HG03025 (cell line): ENCODE results near the gene HEBP1.

Experiments
- ATAC-seq: cut with Tn5 transposase; IDR thresholded peaks from one replicate; pipeline ENCODE4 v1.9.1; 2021; ENCODE audit warnings: mild to moderate bottlenecking, moderate library complexity; ENCODE audit not compliant: unreplicated experiment, low FRiP score

Gene HEBP1

DNA sequence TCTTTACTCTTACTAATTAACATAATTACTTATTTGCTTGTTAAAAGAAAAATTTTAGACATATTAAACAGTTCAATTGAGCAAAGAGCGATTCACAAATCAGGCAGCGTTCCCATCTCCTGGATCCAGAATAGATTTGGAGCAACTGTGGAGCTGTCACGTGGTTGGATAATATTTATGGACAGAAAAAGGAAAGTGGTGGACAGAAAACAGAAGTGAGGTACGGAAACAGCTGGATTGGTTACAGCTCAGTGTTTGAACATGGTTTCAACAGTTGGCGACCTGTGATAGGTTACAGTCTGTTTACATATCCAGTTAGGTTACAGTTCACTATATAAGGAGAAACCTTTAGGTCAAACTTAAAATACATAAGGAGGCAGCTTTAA lies 24.5 kb upstream of the HEBP1 start:
- no peak for ATAC-seq

GRCh38 chr12:13023811-13024530 lies 23.9 kb upstream of the HEBP1 start:
- no peak for ATAC-seq

DNA sequence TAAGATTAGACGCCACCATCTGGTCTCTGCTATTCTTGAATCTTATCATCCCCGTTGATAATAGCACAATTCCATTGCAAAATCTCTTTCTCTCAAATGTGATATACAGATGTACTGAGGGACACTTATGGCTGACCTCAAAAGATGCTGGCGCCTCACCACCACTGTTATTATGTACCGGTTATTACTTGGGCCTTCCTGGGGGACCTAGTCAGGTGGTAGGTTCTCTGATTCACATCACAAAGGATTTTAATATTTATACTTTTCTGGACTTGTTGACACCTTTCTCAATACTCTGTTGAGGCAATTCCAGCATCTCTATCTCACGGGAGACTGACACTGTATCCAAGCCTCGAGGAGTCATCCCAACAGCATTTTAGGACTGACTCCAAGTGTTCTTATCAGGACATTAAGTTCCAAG lies 22.8 kb upstream of the HEBP1 start:
- ATAC-seq = no peak

DNA sequence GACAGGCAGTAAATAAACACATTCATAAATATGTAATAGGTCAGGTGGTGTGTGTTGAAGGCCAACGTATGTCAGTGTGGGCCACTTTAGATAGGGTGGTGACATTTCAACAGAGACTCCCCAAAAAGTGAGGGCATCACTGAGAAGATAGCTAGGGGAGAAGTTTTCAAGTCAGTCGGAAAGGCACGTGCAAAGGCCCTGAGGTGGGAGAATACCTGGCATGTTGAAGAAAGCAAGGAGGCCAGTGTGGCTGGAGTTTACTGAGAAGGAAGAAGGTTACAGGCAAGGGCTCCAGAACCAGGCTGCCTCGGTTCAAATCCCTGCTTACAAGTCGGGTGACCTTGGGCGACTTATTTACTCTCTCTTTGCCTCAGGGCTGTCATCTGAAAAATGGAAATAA lies 11.0 kb upstream of the HEBP1 start:
- no peak for ATAC-seq

GRCh38 chr12:13008741-13009380 lies 8.8 kb upstream of the HEBP1 start:
- ATAC-seq = no peak

DNA sequence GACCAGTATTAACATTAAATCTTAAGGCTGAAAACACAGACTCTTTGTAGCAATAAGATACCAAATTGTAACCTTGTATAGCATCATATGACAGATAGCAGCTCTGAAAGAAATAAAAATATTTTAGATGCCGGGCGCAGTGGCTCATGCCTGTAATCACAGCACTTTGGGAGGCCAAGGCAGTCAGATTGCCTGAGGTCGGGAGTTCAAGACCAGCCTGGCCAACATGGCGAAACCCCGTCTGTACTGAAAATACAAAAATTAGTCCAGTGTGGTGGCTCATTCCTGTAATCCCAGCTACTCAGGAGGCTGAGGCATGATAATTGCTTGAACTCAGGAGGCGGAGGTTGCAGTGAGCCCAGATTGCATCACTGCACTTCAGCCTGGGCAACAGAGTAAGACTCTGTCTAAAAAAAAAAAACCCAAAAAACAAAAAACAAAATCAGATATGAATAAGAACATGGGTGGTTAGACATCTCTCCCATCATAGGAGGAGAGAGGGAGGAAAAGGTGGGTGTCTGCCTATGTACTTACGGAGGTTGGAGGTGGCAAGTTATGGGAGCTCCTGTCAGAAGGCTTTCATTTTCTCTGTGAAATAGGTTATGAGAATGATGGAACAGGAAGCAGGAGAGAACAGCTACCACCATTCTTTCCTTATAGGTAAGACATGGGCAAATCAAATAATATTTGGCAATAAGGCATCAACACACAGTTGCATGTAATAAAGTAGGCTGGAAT lies 7.6 kb upstream of the HEBP1 start:
- ATAC-seq = no peak

GRCh38 chr12:13005649-13006048 lies 5.6 kb upstream of the HEBP1 start:
- no peak for ATAC-seq

DNA sequence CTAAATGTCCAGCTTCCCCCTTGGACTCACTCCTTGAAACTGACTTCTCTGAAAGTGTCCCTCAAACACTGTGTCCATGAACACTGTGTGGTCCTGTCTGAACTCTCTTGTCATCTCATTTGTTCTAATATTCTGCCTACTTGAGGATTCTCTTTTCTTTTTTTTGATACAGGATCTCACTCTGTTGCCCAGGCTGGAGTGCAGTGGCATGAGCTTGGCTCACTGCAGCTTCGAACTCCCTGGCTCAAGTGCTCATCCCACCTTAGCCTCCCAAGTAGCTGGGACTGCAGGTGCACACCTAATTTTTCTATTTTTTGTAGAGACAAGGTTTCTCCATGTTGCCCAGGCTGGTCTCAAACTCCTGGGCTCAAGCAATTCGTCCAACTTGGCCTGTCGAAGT lies 4.9 kb upstream of the HEBP1 start:
- no peak for ATAC-seq

DNA sequence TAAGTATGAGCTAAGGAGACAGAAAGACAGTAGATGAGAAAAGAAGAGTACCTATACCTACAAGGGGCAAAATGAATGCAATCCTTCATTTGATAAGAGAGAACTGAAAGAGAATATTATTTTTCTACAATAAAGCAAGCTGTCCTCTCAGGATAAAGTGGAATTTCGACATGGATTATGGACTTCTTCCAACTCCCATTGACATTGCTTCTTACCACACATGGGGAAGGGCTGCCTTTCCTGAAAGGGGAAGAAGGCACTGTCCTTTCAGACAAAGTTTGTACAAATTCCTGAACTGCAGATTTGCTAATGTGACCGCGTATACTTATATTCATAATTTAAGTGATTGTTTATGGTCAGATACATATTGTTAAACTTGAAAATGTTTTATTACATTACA lies 4.3 kb upstream of the HEBP1 start:
- ATAC-seq = no peak

GRCh38 chr12:13002301-13003097 lies 2.4 kb upstream of the HEBP1 start:
- ATAC-seq = no peak

- no peak for ATAC-seq
Observed at GRCh38 chr12:13001775-13002040, 1.6 kb upstream of the HEBP1 start.

GRCh38 chr12:13000925-13001774 lies 1.1 kb upstream of the HEBP1 start:
- peak; percentile 8 for ATAC-seq

GRCh38 chr12:13000616-13000924 lies 505 bp upstream of the HEBP1 start:
- ATAC-seq = peak; percentile 30

GRCh38 chr12:12999271-12999958 lies 650 bp downstream of the HEBP1 start:
- no peak for ATAC-seq

DNA sequence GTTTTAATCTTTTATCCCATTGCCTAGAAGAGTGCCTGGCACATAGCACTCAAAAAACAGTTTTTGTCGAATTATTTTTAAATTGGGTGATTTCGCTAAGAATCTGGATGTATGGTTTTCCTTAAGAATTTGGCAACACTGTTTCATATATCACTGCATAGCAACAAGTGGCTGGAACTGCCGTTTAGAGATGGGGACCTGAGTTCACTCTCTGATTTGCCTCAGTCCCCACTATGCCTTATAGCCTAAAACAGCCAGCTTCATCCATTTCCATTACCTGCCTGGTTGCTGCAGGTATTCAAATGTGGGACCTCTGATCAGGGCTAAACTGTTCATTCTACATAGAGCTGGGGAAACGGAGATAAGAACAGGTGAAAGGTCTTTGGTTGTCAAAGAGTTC lies 1.8 kb downstream of the HEBP1 start:
- no peak for ATAC-seq

DNA sequence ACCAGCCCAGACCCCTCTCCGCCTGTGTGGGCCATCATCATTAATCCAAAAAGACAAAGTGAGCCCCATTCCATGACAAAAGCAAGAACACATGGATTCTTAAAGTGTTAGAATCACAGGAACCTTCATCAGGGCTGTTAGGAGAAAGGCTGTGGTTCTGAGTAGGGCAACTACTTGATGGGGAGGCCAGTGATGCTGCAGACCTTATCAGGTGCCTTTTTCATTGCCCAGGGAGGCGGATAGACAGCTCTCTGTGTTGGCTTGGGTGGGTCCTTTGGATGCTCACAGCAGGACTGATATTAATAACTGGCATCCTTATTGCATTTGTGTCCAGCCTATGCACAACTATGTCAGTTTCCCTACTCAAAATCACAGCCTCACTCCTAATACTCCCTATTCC lies 2.3 kb downstream of the HEBP1 start:
- no peak for ATAC-seq

DNA sequence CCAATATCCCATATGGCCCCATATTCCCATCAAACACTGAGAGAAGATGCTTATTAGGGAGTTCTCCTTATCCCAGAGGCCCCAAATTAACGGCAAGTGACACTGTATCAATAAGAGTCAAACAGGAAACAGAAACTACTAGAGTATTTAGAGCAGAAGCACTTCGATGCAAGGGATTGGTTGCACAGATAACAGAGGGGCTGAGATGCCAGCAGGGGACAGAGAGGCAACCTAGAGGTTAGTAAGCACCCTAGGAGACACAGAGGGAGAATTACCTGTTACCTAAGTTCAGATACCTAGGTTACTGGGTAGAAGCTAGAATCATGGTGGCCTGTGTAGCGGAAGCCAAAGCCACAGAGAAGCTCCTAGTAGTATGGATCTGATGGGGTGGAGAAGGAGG lies 2.9 kb downstream of the HEBP1 start:
- no peak for ATAC-seq

DNA sequence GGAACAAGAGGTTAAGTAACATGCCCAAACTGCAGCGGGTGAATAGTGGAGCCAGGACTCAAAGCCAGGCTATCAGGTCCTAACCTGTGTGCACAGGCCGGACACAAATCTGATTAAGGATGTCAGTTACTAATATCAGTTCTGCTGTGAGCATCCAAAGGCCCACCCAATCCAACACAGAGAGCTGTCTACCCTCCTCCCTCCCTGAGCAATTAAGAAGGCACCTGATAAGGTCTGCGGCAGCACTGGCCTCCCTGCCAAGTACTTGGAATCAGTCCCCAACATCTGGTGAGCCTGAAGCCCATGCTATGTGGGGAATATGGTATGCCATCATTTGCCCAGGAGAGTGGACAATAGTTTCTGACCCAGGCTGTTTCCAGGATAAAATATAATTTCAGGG lies 3.9 kb downstream of the HEBP1 start:
- no peak for ATAC-seq

DNA sequence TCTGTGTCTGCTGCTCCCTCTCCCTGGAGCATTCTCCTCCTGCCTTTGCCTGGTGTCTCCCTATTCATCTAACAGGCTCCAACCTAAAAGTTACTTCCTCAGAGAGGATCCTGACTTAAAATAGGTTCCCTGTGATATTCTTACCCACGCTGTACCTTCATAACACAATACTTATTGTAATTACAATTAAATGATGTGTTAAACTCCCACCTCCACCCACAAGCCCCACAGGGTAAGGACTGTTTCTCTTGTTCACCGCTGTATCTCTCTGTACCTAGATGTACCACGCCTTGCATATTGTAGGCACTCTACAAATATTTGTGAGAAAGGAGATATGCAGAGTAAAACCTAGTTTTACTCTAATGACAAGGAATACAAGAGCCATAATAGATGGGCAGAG lies 5.0 kb downstream of the HEBP1 start:
- ATAC-seq = no peak

GRCh38 chr12:12993367-12993766 lies 6.7 kb downstream of the HEBP1 start:
- no peak for ATAC-seq
